A549 (cell line): ENCODE data around the gene BMP7. TPM values are rescaled to one million over a fixed set of nuclear protein-coding genes. Genes with fewer than 3 reads are reported as not detected.

ENCODE experiments used
- ATAC-seq, 2 experiments: fragments of 200-7000 bp in 1 of 2; fragments of >200 bp in 1 of 2; cut with Nextera tagmentation in 1 of 2; cut with Tn5 transposase in 1 of 2; 3 replicates each; pipeline versions ENCODE4 v1.8.0 to v1.9.1; 2018 to 2020; ENCODE audit warnings: mild to moderate bottlenecking in 1 of 2, moderate library complexity in 1 of 2
- CTCF ChIA-PET: fragments of 300-600 bp; sonication (Branson Sonifier 250); formaldehyde crosslinking; extraction: SDS; loops from one replicate; lab custom pipeline; 2021; ENCODE audit warnings: antibody characterized with exemption, inconsistent platforms; lab: Yijun Ruan, JAX
- POLR2A ChIA-PET: fragments of 350-600 bp; formaldehyde crosslinking; extraction: SDS; loops from one replicate; lab custom pipeline; 2021; ENCODE audit warnings: antibody characterized with exemption, inconsistent platforms; lab: Yijun Ruan, JAX
- DNase-seq, 2 experiments: peaks; one replicate each; pipeline versions ENCODE4 v3.0.0 to v3.0.0-alpha.2; 2011 to 2016; ENCODE audit warnings: low read depth in 1 of 2, low spot score in 1 of 2
- FAIRE-seq: peaks from 2 replicates; lab custom pipeline; 2011; peaks lifted over from hg19 to GRCh38; lab: Jason Lieb, UNC
- H3K27ac ChIP-seq, 2 experiments: fragments of >200 bp; sonication (Bioruptor Twin); formaldehyde crosslinking; 3 replicates each; pipeline ENCODE4 v1.5.1; 2016 to 2017
- H3K4me1 ChIP-seq: fragments of >200 bp; sonication (Bioruptor Twin); formaldehyde crosslinking; 3 replicates; pipeline ENCODE4 v1.6.1; 2016
- H3K4me2 ChIP-seq: fragments of >200 bp; sonication (Bioruptor Twin); formaldehyde crosslinking; 3 replicates; pipeline ENCODE4 v1.6.1; 2016
- H3K4me3 ChIP-seq: fragments of >200 bp; sonication (Bioruptor Twin); formaldehyde crosslinking; 3 replicates; pipeline ENCODE4 v1.5.1; 2016
- H3K9me3 ChIP-seq: fragments of >200 bp; sonication (Bioruptor Twin); formaldehyde crosslinking; 3 replicates; pipeline ENCODE4 v1.6.1; 2016
- CEBPB ChIP-seq, 2 experiments: fragments of >200 bp in 1 of 2; sonication (Bioruptor Twin) in 1 of 2; formaldehyde crosslinking in 1 of 2; IDR thresholded peaks; 2 replicates each; pipeline ENCODE4 v1.6.1; 2012 to 2016
- EHMT2 ChIP-seq: fragments of 200-600 bp; sonication (generic); IDR thresholded peaks from 2 replicates; pipeline ENCODE4 v1.6.1; 2016; ENCODE audit warnings: antibody characterized with exemption, low read depth, mild to moderate bottlenecking, moderate library complexity
- ELK1 ChIP-seq: fragments of 150-350 bp; IDR thresholded peaks from 2 replicates; pipeline ENCODE4 v1.6.1; 2014; ENCODE audit warnings: low read depth, mild to moderate bottlenecking, low read length
- FOSL2 ChIP-seq, 2 experiments: fragments of 450-650 bp in 1 of 2; fragments of >200 bp in 1 of 2; sonication (Bioruptor Twin) in 1 of 2; formaldehyde crosslinking; IDR thresholded peaks; 2 replicates each; pipeline versions ENCODE4 v1.5.0 to v1.6.1; 2016 to 2020; ENCODE audit warnings: mild to moderate bottlenecking in 1 of 2, moderate library complexity in 1 of 2
- HEYL ChIP-seq: fragments of 250-450 bp; sonication (Bioruptor Pico); IDR thresholded peaks from 2 replicates; pipeline ENCODE4 v1.8.0; 2021; ENCODE audit warnings: mild to moderate bottlenecking, moderate library complexity
- HOXA7 ChIP-seq: fragments of 250-450 bp; sonication (Bioruptor Pico); IDR thresholded peaks from 2 replicates; pipeline ENCODE4 v1.5.0; 2020; ENCODE audit warnings: mild to moderate bottlenecking, moderate library complexity
- JUN ChIP-seq, 2 experiments: fragments of >200 bp; sonication (Bioruptor Twin); formaldehyde crosslinking; IDR thresholded peaks; 2 replicates in 1 of 2; 3 replicates in 1 of 2; pipeline ENCODE4 v1.6.1; 2016 to 2017
- KDM1A ChIP-seq: fragments of 200-600 bp; sonication (generic); IDR thresholded peaks from 2 replicates; pipeline ENCODE4 v1.6.1; 2016; ENCODE audit warnings: low read depth, mild to moderate bottlenecking
- NPAS2 ChIP-seq: fragments of 250-450 bp; sonication (Bioruptor Pico); IDR thresholded peaks from 2 replicates; pipeline ENCODE4 v1.8.0; 2022; ENCODE audit warnings: mild to moderate bottlenecking, moderate library complexity, borderline replicate concordance
- POLR2A ChIP-seq: IDR thresholded peaks from 2 replicates; pipeline ENCODE4 v1.6.1; 2012; ENCODE audit warnings: mild to moderate bottlenecking, low read length
- POLR2AphosphoS2 ChIP-seq: conservative IDR thresholded peaks from 2 replicates; pipeline ENCODE4 v1.6.1; 2012; ENCODE audit warnings: low read length, improper control_type of control experiment, inconsistent platforms
- RCOR1 ChIP-seq: fragments of 150-350 bp; IDR thresholded peaks from 2 replicates; pipeline ENCODE4 v1.6.1; 2014; ENCODE audit warnings: antibody characterized with exemption, low read length, low read depth
- ZNF302 ChIP-seq: fragments of 250-450 bp; sonication (Bioruptor Pico); IDR thresholded peaks from 2 replicates; pipeline ENCODE4 v1.9.0; 2021; ENCODE audit warnings: inconsistent platforms, mild to moderate bottlenecking, moderate library complexity
- WGBS: methylation state at CpG from one replicate; pipeline ENCODE4 v1.1.6; 2017; ENCODE audit errors: missing lambda C conversion rate; 5-methylcytosine and 5-hydroxymethylcytosine counted together
- polyA plus RNA-seq, 4 experiments: library from polyadenylated mRNA; depleted of rRNA in 3 of 4; stranded (reverse); fragments of >200 nt; fragmentation: RNase III in 1 of 4; extraction: RNeasy Plus Mini Kit Qiagen cat#74134 plus additional on column Dnase treatment in 1 of 4; gene quantifications; 2 replicates in 3 of 4; 3 replicates in 1 of 4; pipeline ENCODE4 v1.2.3, GENCODE V29; 2011 to 2017
- TF ChIP-seq, protein P1 (sequence below): IDR thresholded peaks from 2 replicates; pipeline ENCODE4 v1.6.1; 2012; ENCODE audit warnings: low read depth, borderline replicate concordance
- TF ChIP-seq, protein P2 (sequence below): fragments of >200 bp; sonication (Bioruptor Twin); formaldehyde crosslinking; IDR thresholded peaks from 3 replicates; pipeline ENCODE4 v1.5.1; 2016

The BMP7 gene
- polyA plus RNA-seq, 2 of the 4 experiments (the other 2 are of a cell fraction), result 0.08 to 0.22 TPM

GRCh38 chr20:57131601-57132391, 134.6 kb downstream of the BMP7 start:
- ChIA-PET CTCF (interaction anchor here (0.8 to 1.6 kb wide), 4 partner anchors 40 to 215 kb away, joined by 3 to 4 read pairs (median 3); no protein-coding TSS in a partner anchor), POLR2A (no interaction called here)
- Histone ChIP-seq H3K9me3 (no peaks in the 10 kb centered on the region), H3K4me3 (no peak overlapping the region), H3K4me1 (no peaks in the 10 kb centered on the region), H3K4me2 (no peak overlapping the region), H3K27ac (no peak overlapping the region)
- FAIRE-seq (no peak), ATAC-seq (no peak), DNase-seq (no peak)
- WGBS, result 53% methylated on average over 13 of the region's 13 CpGs
- TF ChIP-seq FOSL2 (IDR thresholded peaks at IDR 0.05) (no peak), FOSL2 (CRISPR knock-in tag; IDR thresholded peaks at IDR 0.05) (no peak), RCOR1 (no peak), ZNF302 (CRISPR knock-in tag) (no peak)

- CTCF ChIA-PET, result interaction anchor here (1.4 to 1.6 kb wide), 2 partner anchors 39 to 215 kb away, joined by 3 to 4 read pairs; no protein-coding TSS in a partner anchor
- POLR2A ChIA-PET, result no interaction called here
Observed at GRCh38 chr20:57131077-57131476, 135.4 kb downstream of the BMP7 start.

GRCh38 chr20:57130160-57130772, 136.2 kb downstream of the BMP7 start:
- FAIRE-seq, result no peak
- TF ChIP-seq, protein P1, sequence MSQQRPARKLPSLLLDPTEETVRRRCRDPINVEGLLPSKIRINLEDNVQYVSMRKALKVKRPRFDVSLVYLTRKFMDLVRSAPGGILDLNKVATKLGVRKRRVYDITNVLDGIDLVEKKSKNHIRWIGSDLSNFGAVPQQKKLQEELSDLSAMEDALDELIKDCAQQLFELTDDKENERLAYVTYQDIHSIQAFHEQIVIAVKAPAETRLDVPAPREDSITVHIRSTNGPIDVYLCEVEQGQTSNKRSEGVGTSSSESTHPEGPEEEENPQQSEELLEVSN, result no peak
- TF ChIP-seq CEBPB (IDR thresholded peaks at IDR 0.05), result peak; percentile 31 to 52; a peak in 3 of 4 replicates
- TF ChIP-seq, all 56 proteins: peak for 1
- ATAC-seq (no peak), DNase-seq (no peak)
- Histone ChIP-seq H3K4me1 (no peaks in the 10 kb centered on the region), H3K4me3 (no peak overlapping the region), H3K27ac (no peak overlapping the region), H3K9me3 (no peaks in the 10 kb centered on the region), H3K4me2 (no peak overlapping the region)
- ChIA-PET CTCF (interaction anchor here (1.4 kb wide), 1 partner anchor 38 kb away, joined by 3 read pairs; no protein-coding TSS in a partner anchor), POLR2A (no interaction called here)
- 23% methylated on average over 11 of the region's 13 CpGs for WGBS

More at GRCh38 chr20:57131077-57131476, 135.4 kb downstream of the BMP7 start:
- no peak overlapping the region for H3K4me2 ChIP-seq
- H3K4me1 ChIP-seq, result no peaks in the 10 kb centered on the region
- no peak overlapping the region for H3K27ac ChIP-seq
- FAIRE-seq (no peak), DNase-seq (no peak), ATAC-seq (no peak)
- TF ChIP-seq ELK1 (no peak), KDM1A (no peak), JUN (IDR thresholded peaks at IDR 0.05) (no peak)
- TF ChIP-seq, protein P2, sequence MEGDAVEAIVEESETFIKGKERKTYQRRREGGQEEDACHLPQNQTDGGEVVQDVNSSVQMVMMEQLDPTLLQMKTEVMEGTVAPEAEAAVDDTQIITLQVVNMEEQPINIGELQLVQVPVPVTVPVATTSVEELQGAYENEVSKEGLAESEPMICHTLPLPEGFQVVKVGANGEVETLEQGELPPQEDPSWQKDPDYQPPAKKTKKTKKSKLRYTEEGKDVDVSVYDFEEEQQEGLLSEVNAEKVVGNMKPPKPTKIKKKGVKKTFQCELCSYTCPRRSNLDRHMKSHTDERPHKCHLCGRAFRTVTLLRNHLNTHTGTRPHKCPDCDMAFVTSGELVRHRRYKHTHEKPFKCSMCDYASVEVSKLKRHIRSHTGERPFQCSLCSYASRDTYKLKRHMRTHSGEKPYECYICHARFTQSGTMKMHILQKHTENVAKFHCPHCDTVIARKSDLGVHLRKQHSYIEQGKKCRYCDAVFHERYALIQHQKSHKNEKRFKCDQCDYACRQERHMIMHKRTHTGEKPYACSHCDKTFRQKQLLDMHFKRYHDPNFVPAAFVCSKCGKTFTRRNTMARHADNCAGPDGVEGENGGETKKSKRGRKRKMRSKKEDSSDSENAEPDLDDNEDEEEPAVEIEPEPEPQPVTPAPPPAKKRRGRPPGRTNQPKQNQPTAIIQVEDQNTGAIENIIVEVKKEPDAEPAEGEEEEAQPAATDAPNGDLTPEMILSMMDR, result no peak
- 66% methylated on average over 10 of the region's 10 CpGs for WGBS
- H3K4me3 ChIP-seq, result no peak overlapping the region
- no peaks in the 10 kb centered on the region for H3K9me3 ChIP-seq

GRCh38 chr20:57129303-57129702, 137.1 kb downstream of the BMP7 start:
- ATAC-seq (no peak), DNase-seq (no peak), FAIRE-seq (no peak)
- ChIA-PET CTCF (no interaction called here), POLR2A (no interaction called here)
- Histone ChIP-seq H3K27ac (no peak overlapping the region), H3K4me3 (no peak overlapping the region), H3K4me2 (no peak overlapping the region), H3K9me3 (no peaks in the 10 kb centered on the region), H3K4me1 (no peaks in the 10 kb centered on the region)
- no peak for TF ChIP-seq RCOR1
- TF ChIP-seq HEYL (CRISPR knock-in tag), result no peak
- TF ChIP-seq EHMT2, result no peak
- no peak for TF ChIP-seq NPAS2
- TF ChIP-seq POLR2AphosphoS2, result no peak
- no peak for TF ChIP-seq POLR2A
- no peak for TF ChIP-seq HOXA7
- TF ChIP-seq, protein P1, result no peak
- no peak for TF ChIP-seq FOSL2 (IDR thresholded peaks at IDR 0.05)
- no peak for TF ChIP-seq FOSL2 (CRISPR knock-in tag; IDR thresholded peaks at IDR 0.05)
- WGBS, result 76% methylated on average over 9 of the region's 10 CpGs
